Measurements from ENCODE around the gene TBX10.
A peak's percentile ranks its signal among the peaks of the same experiment; 100 is the strongest.
"Not testable (repeated sequence)": the region's sequence is repeated elsewhere in the genome, so short reads cannot be mapped to it uniquely, and the experiment has no call there.

Gene TBX10

DNA sequence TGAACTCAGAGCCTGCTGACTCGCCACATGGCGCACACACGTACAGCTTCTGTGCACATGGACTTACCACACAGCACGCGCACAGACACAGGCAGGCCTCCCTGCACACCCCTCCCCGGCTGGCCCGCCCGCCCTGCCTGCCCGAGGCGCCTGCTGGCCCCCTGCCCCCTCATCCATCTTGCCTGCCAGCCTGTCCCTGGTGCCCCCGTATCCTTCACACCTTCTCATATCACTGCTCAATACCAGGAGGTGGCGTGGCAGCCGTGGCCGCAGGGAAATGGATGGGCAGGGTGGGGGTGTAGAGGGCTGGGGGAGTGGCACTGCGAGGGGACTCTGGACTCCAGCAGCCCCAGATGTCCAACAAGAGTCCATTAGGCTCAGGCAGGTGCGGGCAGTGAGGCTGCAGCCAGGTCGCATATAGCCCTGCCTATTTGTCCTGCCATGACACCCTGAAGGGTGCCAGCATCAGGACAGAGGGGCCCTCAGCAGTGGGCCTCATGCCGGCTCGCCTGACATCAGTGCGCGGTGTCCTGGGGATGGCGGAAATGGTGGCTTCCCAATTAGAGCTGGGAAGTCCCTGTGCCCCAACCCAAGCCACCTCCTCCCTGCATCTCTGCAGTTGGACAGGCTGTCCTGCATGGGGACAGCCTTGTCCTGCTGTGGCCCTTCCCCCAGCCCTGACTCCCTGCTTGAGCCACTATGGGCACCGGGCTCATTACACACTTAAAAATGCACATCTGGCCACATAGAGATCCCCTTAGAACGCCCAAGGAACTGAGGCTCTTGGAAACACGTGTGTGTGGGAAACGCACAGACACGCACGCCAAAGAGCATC, 2.0 kb upstream of the TBX10 start:
- Histone ChIP-seq H2AFZ (no peak overlapping the region), H3K9me3 (ENCODE audit: control insufficient read depth, low read length) (no peaks in the 10 kb centered on the region), H3K27ac (no peak overlapping the region), H3K79me2 (no peaks in the 10 kb centered on the region), H3K36me3 (ENCODE audit: control insufficient read depth, insufficient read depth, low read length) (no peaks in the 10 kb centered on the region), H3K27me3 (ENCODE audit: control insufficient read depth, insufficient read depth, low read length) (no peaks in the 10 kb centered on the region), H3K9ac (no peak overlapping the region), H3K4me2 (ENCODE audit: low read length) (no peak overlapping the region), H3K4me1 (no peaks in the 10 kb centered on the region), H3K4me3 (ENCODE audit: low read depth, low read length) (no peak overlapping the region)
- TF ChIP-seq, protein P1, sequence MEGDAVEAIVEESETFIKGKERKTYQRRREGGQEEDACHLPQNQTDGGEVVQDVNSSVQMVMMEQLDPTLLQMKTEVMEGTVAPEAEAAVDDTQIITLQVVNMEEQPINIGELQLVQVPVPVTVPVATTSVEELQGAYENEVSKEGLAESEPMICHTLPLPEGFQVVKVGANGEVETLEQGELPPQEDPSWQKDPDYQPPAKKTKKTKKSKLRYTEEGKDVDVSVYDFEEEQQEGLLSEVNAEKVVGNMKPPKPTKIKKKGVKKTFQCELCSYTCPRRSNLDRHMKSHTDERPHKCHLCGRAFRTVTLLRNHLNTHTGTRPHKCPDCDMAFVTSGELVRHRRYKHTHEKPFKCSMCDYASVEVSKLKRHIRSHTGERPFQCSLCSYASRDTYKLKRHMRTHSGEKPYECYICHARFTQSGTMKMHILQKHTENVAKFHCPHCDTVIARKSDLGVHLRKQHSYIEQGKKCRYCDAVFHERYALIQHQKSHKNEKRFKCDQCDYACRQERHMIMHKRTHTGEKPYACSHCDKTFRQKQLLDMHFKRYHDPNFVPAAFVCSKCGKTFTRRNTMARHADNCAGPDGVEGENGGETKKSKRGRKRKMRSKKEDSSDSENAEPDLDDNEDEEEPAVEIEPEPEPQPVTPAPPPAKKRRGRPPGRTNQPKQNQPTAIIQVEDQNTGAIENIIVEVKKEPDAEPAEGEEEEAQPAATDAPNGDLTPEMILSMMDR (IDR thresholded peaks at IDR 0.05) = no peak

DNA sequence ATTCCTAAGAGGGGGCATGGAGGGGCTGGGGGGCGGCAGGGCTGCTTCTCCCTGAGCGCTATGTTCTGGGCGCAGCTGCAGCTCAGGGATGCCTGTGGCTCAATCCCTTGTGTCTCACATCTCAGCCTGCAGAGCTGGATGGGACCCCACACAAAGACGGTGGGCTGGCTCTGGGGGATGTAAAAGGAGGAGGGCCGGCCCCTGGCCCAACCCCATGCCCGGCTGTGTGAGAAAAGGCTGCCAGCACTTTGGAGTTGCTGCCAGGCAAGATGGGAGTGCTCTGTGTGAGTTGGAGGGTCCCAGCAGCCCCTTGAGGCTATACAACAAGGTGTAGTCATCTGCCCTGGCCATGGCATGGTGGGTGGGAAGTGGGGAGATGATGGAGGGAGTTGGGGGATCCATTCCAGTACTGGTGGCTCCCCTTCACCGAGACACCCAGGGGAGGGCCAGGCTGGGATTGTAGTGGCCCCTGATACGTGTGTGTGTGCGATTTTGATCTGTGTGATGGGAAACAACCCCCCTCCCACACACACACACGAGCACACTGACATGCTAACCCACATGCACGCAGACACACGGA, 1.3 kb upstream of the TBX10 start:
- Histone ChIP-seq H3K27ac (no peak overlapping the region), H3K36me3 (ENCODE audit: control insufficient read depth, insufficient read depth, low read length) (no peaks in the 10 kb centered on the region), H3K27me3 (ENCODE audit: control insufficient read depth, insufficient read depth, low read length) (no peaks in the 10 kb centered on the region), H2AFZ (no peak overlapping the region), H3K4me2 (ENCODE audit: low read length) (no peak overlapping the region), H3K4me1 (no peaks in the 10 kb centered on the region), H3K79me2 (no peaks in the 10 kb centered on the region), H3K9ac (no peak overlapping the region), H3K4me3 (ENCODE audit: low read depth, low read length) (no peak overlapping the region), H3K9me3 (ENCODE audit: control insufficient read depth, low read length) (no peaks in the 10 kb centered on the region)
- TF ChIP-seq, protein P1 (IDR thresholded peaks at IDR 0.05) = no peak

DNA sequence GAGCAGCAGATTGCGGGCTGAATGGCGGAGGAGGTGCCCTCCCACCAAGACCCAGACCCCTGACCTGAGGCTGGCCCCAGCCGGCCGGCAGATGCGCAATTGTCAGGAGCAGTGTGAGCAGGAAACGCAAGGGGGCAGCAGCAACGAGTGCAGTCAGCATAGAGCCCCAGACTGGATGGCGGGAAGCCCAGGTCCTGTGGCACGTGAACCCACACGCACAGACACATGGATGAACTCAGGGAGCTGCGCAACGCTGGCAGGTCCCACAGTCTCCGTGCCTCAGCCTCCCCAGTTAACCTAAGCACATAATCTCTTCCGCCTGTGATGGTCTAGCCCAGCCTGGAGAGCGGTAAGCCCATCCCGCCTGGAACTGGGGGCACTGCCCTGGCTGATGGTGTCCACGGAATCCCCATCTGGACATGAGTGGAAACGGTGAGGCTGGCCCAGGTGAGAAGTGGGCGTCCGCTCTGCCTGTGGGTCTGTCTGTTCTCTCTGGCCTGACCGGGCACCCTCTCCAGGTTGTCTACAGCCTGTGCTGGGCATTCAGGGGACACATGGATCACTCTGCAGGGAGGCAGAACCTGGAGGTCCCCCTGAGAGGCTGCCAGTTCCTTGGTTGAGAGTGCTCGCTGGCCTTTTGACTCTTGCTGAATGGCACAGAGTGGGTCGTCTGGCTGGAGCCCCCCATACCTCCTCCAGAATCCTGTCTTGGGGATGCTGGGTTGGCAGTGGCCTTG, 626 bp upstream of the TBX10 start:
- Histone ChIP-seq H3K4me3 (ENCODE audit: low read depth, low read length) (no peak overlapping the region), H3K36me3 (ENCODE audit: control insufficient read depth, insufficient read depth, low read length) (no peaks in the 10 kb centered on the region), H3K9ac (no peak overlapping the region), H3K4me2 (ENCODE audit: low read length) (no peak overlapping the region), H3K4me1 (no peaks in the 10 kb centered on the region), H2AFZ (no peak overlapping the region), H3K79me2 (no peaks in the 10 kb centered on the region), H3K27ac (no peak overlapping the region), H3K9me3 (ENCODE audit: control insufficient read depth, low read length) (no peaks in the 10 kb centered on the region), H3K27me3 (ENCODE audit: control insufficient read depth, insufficient read depth, low read length) (no peaks in the 10 kb centered on the region)
- TF ChIP-seq, protein P1 (IDR thresholded peaks at IDR 0.05) = peak; percentile 49

DNA sequence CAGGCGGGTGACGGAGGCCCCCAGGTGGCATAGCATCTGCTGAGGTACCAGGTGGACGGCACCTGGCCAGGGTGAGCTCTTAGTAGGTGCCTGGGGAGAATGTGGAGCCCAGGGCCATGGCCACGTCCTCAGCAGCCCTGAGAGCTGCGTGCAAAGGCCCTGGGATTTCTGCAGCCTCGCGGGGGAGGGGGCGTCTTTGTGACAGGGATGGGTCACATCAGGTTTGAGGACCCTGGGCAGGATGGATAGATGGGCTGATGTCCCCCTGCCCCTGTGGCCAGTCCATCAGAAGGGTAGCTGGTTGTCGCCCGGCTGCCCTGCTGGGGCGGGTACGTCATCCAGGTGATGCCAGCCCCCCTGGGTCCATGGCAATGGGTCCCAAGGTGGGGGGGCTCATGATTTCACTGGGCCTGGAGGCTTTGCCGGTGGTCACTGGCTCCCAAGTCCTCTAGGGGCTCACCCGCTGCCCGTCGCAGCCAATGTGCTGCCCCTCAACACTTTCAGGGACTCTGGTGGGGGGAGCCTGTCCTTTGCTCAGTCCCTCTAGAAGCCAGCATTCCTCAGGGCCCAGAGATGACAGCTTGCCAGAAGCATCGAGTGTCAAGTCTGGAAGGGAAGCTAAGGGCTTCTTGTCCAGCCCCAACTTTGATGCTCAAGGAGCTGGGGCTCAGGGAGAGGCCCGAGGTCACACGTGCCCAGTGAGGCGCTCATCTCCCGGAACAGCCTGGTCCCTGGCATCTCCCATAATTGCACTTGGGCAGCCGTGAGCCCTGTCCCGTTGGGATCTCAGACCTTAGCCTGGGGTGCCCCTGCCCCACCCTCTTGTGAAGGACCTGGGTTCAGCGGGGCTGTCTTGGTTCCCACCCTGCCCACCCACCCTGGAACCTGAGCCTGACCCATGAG, 777 bp downstream of the TBX10 start:
- Histone ChIP-seq H3K4me1 (no peaks in the 10 kb centered on the region), H2AFZ (no peak overlapping the region), H3K4me2 (ENCODE audit: low read length) (no peak overlapping the region), H3K36me3 (ENCODE audit: control insufficient read depth, insufficient read depth, low read length) (no peaks in the 10 kb centered on the region), H3K79me2 (no peaks in the 10 kb centered on the region), H3K27ac (no peak overlapping the region), H3K27me3 (ENCODE audit: control insufficient read depth, insufficient read depth, low read length) (no peaks in the 10 kb centered on the region), H3K9ac (no peak overlapping the region), H3K4me3 (ENCODE audit: low read depth, low read length) (no peak overlapping the region), H3K9me3 (ENCODE audit: control insufficient read depth, low read length) (no peaks in the 10 kb centered on the region)
- TF ChIP-seq, protein P1 (IDR thresholded peaks at IDR 0.05) = no peak

DNA sequence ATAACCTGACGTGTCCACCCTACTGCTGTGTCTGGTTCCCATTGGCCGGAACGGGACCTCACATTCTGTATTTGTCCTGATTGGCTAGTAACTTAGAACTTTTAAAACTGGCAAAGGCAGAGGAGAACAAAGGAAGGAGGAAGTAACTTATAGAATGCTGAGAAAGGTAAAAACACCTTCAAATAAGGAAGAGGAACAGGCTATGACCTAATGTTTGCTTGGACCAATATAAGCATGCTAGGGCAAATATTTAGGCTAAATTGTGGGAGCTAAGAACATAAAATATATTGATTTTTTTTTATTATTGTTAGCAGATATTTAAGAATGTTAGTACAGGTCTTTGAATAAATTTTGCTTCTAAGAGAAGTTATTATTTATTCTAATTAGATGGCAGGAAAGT, 2.1 kb downstream of the TBX10 start:
- H3K79me2 ChIP-seq; H3K9me3 ChIP-seq (ENCODE audit: control insufficient read depth, low read length); H3K27me3 ChIP-seq (ENCODE audit: control insufficient read depth, insufficient read depth, low read length); H3K36me3 ChIP-seq (ENCODE audit: control insufficient read depth, insufficient read depth, low read length); H3K4me1 ChIP-seq; H2AFZ ChIP-seq; H3K9ac ChIP-seq; H3K4me3 ChIP-seq (ENCODE audit: low read depth, low read length); H3K27ac ChIP-seq; H3K4me2 ChIP-seq (ENCODE audit: low read length): not testable (repeated sequence)

Data from parathyroid adenoma (tissue), 2 donors.